ENCODE data around the gene HORMAD2. TPM values are rescaled to one million over a fixed set of nuclear protein-coding genes. Genes with fewer than 3 reads are reported as not detected.

Gene HORMAD2
- total and polyA plus RNA-seq, 9 of the 15 experiments (the other 6 are each of a cell fraction or from before 2014, with no cell fraction given) = not detected

DNA sequence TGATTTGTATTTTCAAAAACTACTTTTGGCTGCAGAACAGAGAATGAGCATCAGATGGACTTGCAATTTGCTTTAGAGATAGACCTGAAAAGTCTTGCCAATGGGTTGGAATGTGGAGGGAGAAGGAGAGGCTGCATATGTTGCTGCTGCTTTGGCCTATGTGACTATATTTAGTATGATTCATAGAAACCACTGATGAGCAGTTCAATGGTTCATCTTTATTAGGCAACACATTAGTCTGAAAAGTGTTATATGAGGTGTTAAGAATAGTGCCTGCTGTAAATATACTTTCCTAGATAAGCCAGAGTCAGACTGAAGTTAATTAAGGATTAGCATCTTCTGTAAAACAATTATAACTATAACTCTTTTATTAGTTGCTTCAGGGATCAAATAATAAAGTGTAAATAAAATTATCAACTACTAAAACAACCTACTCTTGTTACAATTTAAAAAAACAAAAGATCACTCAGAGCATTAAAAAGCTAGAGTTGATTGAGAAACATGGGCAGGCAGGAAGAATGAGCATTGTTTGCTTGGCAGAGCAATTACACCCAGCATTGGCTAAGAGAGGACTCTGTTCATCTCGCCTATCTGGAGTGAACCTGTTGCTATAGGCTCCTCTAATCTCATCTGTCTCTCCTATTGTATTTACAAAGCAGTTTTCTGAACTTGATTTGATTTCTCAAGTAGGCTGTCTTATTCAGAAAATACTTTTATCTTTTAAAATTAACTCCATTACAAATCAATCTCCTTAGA lies 36.3 kb downstream of the HORMAD2 start:
- Histone ChIP-seq H3K4me1 (replicated peaks in 1 of 2; ENCODE audit: control insufficient read depth in 2 of 2, insufficient read depth in 2 of 2, low read length in 2 of 2) (no peaks in the 10 kb centered on the region), H3K36me3 (ENCODE audit: control insufficient read depth, insufficient read depth, low read length) (no peaks in the 10 kb centered on the region), H3K9ac (ENCODE audit: insufficient read depth in 1 of 2, low read depth in 2 of 2, low read length in 2 of 2) (no peak overlapping the region), H3K4me3 (no peak overlapping the region), H3K4me2 (ENCODE audit: insufficient read depth, low read length) (no peak overlapping the region), H4K20me1 (replicated peaks; ENCODE audit: control insufficient read depth, insufficient read depth, low read length) (no peaks in the 10 kb centered on the region; the same call in 1 of the 2 replicates), H3K9me1 (ENCODE audit: control insufficient read depth, insufficient read depth, low read length) (no peaks in the 10 kb centered on the region), H2AFZ (ENCODE audit: low read depth, low read length) (no peak overlapping the region), H3K79me2 (ENCODE audit: control insufficient read depth, insufficient read depth, low read length) (no peaks in the 10 kb centered on the region), H3K9me3 (replicated peaks; ENCODE audit: control insufficient read depth, insufficient read depth, low read depth, low read length) (no peaks in the 10 kb centered on the region), H3K27ac (ENCODE audit: extremely low read depth, low read depth, low read length) (no peak overlapping the region), H3K27me3 (ENCODE audit: control insufficient read depth in 2 of 2, insufficient read depth in 2 of 2, low read length in 2 of 2) (peaks cover 0 to 6% of the 10 kb centered on the region in 2 experiments; a peak in 2 of 5 replicates)
- ATAC-seq = no peak
- CTCF ChIA-PET (ENCODE audit: low intra/inter-chr PET ratio) = no interaction called here
- intact Hi-C loops (cut with micrococcal nuclease) (no loop called here), in situ Hi-C loops (cut with MboI) (loop anchor here (25.0 kb wide), 2 partner anchors 271 to 371 kb away; partner anchors contain the start of genes RNF215 and SEC14L2)
- FAIRE-seq = no peak
- POLR2A ChIA-PET = interaction anchor here (0.6 to 1.1 kb wide), 2 partner anchors 12 to 295 kb away, joined by 3 to 6 read pairs; no protein-coding TSS in a partner anchor
- WGBS (ENCODE audit: insufficient coverage, low coverage, missing lambda C conversion rate) = 7% methylated on average over 1 of the region's 1 CpG
- no peak for TF ChIP-seq CEBPG (CRISPR knock-in tag; IDR thresholded peaks at IDR 0.05)
- TF ChIP-seq CEBPG (tag; conservative IDR thresholded peaks at IDR 0.05 in 1 of 2, IDR thresholded peaks at IDR 0.05 in 1 of 2) = peak in 1 of 2 experiments; percentile 42; a peak in 1 of 4 replicates
- no peak for TF ChIP-seq MAFF (IDR thresholded peaks at IDR 0.05; ENCODE audit: low read length)
- BruUV-seq (replicated peaks) = no TSS peak
- DNase-seq (ENCODE audit: extremely low read depth in 1 of 4, low spot score in 3 of 4) = no peak

GRCh38 chr22:30117256-30117655 lies 37.0 kb downstream of the HORMAD2 start:
- Histone ChIP-seq H3K9me3 (replicated peaks; ENCODE audit: control insufficient read depth, insufficient read depth, low read depth, low read length) (no peaks in the 10 kb centered on the region), H3K9me1 (ENCODE audit: control insufficient read depth, insufficient read depth, low read length) (no peaks in the 10 kb centered on the region), H3K36me3 (ENCODE audit: control insufficient read depth, insufficient read depth, low read length) (no peaks in the 10 kb centered on the region), H2AFZ (ENCODE audit: low read depth, low read length) (no peak overlapping the region), H3K9ac (ENCODE audit: insufficient read depth in 1 of 2, low read depth in 2 of 2, low read length in 2 of 2) (no peak overlapping the region), H4K20me1 (replicated peaks; ENCODE audit: control insufficient read depth, insufficient read depth, low read length) (no peaks in the 10 kb centered on the region; the same call in 1 of the 2 replicates), H3K4me2 (ENCODE audit: insufficient read depth, low read length) (no peak overlapping the region), H3K4me1 (replicated peaks in 1 of 2; ENCODE audit: control insufficient read depth in 2 of 2, insufficient read depth in 2 of 2, low read length in 2 of 2) (no peaks in the 10 kb centered on the region), H3K27ac (ENCODE audit: extremely low read depth, low read depth, low read length) (no peak overlapping the region), H3K27me3 (ENCODE audit: control insufficient read depth in 2 of 2, insufficient read depth in 2 of 2, low read length in 2 of 2) (peaks cover 0 to 6% of the 10 kb centered on the region in 2 experiments; a peak in 3 of 5 replicates), H3K4me3 (no peak overlapping the region), H3K79me2 (ENCODE audit: control insufficient read depth, insufficient read depth, low read length) (no peaks in the 10 kb centered on the region)
- in situ Hi-C loops (cut with MboI) (loop anchor here (25.0 kb wide), 2 partner anchors 270 to 370 kb away; partner anchors contain the start of genes RNF215 and SEC14L2), intact Hi-C loops (cut with micrococcal nuclease) (no loop called here)
- FAIRE-seq (no peak), DNase-seq (ENCODE audit: extremely low read depth in 1 of 4, low spot score in 3 of 4) (no peak), ATAC-seq (no peak)
- POLR2A ChIA-PET = interaction anchor here (1.1 kb wide), 1 partner anchor 11 kb away, joined by 3 read pairs; no protein-coding TSS in a partner anchor
- WGBS (ENCODE audit: insufficient coverage, low coverage, missing lambda C conversion rate) = 27% methylated on average over 3 of the region's 3 CpGs
- BruUV-seq (replicated peaks) = no TSS peak
- CTCF ChIA-PET (ENCODE audit: low intra/inter-chr PET ratio) = no interaction called here
- TF ChIP-seq U2AF1 (optimal IDR thresholded peaks at IDR 0.05; ENCODE audit: low read depth, low read length) (no peak), ZNF436 (CRISPR knock-in tag; IDR thresholded peaks at IDR 0.05) (no peak), HDAC6 (IDR thresholded peaks at IDR 0.05; ENCODE audit: low read depth, low read length) (no peak), POLR2G (IDR thresholded peaks at IDR 0.05; ENCODE audit: low read depth, low read length) (no peak), THRAP3 (IDR thresholded peaks at IDR 0.05; ENCODE audit: borderline replicate concordance) (no peak), CCNT2 (IDR thresholded peaks at IDR 0.05; ENCODE audit: borderline replicate concordance, extremely low read depth, insufficient read length, low read depth, low read length) (no peak), ELF4 (CRISPR knock-in tag; IDR thresholded peaks at IDR 0.05) (no peak), FOXJ2 (tag; IDR thresholded peaks at IDR 0.05) (no peak), DIDO1 (tag; IDR thresholded peaks at IDR 0.05; ENCODE audit: low read depth) (no peak), ZNF551 (CRISPR knock-in tag; IDR thresholded peaks at IDR 0.05) (no peak), ZNF76 (CRISPR knock-in tag; IDR thresholded peaks at IDR 0.05; ENCODE audit: borderline replicate concordance) (no peak), TSC22D4 (tag; IDR thresholded peaks at IDR 0.05) (no peak), HOXB6 (CRISPR knock-in tag; IDR thresholded peaks at IDR 0.05; ENCODE audit: borderline replicate concordance) (no peak), C11orf30 (IDR thresholded peaks at IDR 0.05; ENCODE audit: low read depth) (no peak), SMARCA5 (IDR thresholded peaks at IDR 0.05) (no peak)
